Measurements from ENCODE around the gene PDGFB.

PDGFB gene

GRCh38 chr22:39227542-39228272, 17.1 kb downstream of the PDGFB start:
- no peak for TF ChIP-seq CTCF (IDR thresholded peaks at IDR 0.05; ENCODE audit: low read depth, low read length, missing control alignments)

GRCh38 chr22:39226353-39226752, 18.4 kb downstream of the PDGFB start:
- H3K36me3 ChIP-seq (replicated peaks) = no peaks in the 10 kb centered on the region
- H3K27me3 ChIP-seq (replicated peaks) = no peaks in the 10 kb centered on the region
- TF ChIP-seq CTCF (IDR thresholded peaks at IDR 0.05; ENCODE audit: low read depth, low read length, missing control alignments) = no peak

More at GRCh38 chr22:39227542-39228272, 17.1 kb downstream of the PDGFB start:
- Histone ChIP-seq H3K4me3 (ENCODE audit: low read depth, low read length) (no peak overlapping the region), H3K27ac (no peak overlapping the region), H3K36me3 (replicated peaks) (no peaks in the 10 kb centered on the region), H3K27me3 (replicated peaks) (no peaks in the 10 kb centered on the region)
- DNase-seq = no peak
- in situ Hi-C loops (cut with HindIII; ENCODE audit: low pct_ligation_motif_present, low sequenced_read_pairs) = no loop called here

GRCh38 chr22:39225591-39225990, 19.2 kb downstream of the PDGFB start:
- no peaks in the 10 kb centered on the region for H3K27me3 ChIP-seq (replicated peaks)
- in situ Hi-C loops (cut with HindIII; ENCODE audit: low pct_ligation_motif_present, low sequenced_read_pairs) = no loop called here

More at GRCh38 chr22:39226353-39226752, 18.4 kb downstream of the PDGFB start:
- H3K4me3 ChIP-seq (ENCODE audit: low read depth, low read length) = no peak overlapping the region
- in situ Hi-C loops (cut with HindIII; ENCODE audit: low pct_ligation_motif_present, low sequenced_read_pairs) = no loop called here
- no peak for DNase-seq
- no peak overlapping the region for H3K27ac ChIP-seq

GRCh38 chr22:39224550-39224949, 20.2 kb downstream of the PDGFB start:
- in situ Hi-C loops (cut with HindIII; ENCODE audit: low pct_ligation_motif_present, low sequenced_read_pairs) = no loop called here
- no peak for TF ChIP-seq CTCF (IDR thresholded peaks at IDR 0.05; ENCODE audit: low read depth, low read length, missing control alignments)
- H3K4me3 ChIP-seq (ENCODE audit: low read depth, low read length) = no peak overlapping the region

More at GRCh38 chr22:39225591-39225990, 19.2 kb downstream of the PDGFB start:
- no peak for DNase-seq
- TF ChIP-seq CTCF (IDR thresholded peaks at IDR 0.05; ENCODE audit: low read depth, low read length, missing control alignments) = no peak
- H3K4me3 ChIP-seq (ENCODE audit: low read depth, low read length) = no peak overlapping the region
- no peak overlapping the region for H3K27ac ChIP-seq
- H3K36me3 ChIP-seq (replicated peaks) = no peaks in the 10 kb centered on the region

GRCh38 chr22:39223091-39223710, 21.6 kb downstream of the PDGFB start:
- no peak for DNase-seq
- in situ Hi-C loops (cut with HindIII; ENCODE audit: low pct_ligation_motif_present, low sequenced_read_pairs) = no loop called here

More at GRCh38 chr22:39224550-39224949, 20.2 kb downstream of the PDGFB start:
- H3K27ac ChIP-seq = no peak overlapping the region
- no peaks in the 10 kb centered on the region for H3K27me3 ChIP-seq (replicated peaks)
- no peak for DNase-seq
- no peaks in the 10 kb centered on the region for H3K36me3 ChIP-seq (replicated peaks)

More at GRCh38 chr22:39223091-39223710, 21.6 kb downstream of the PDGFB start:
- Histone ChIP-seq H3K36me3 (replicated peaks) (no peaks in the 10 kb centered on the region), H3K27ac (no peak overlapping the region), H3K27me3 (replicated peaks) (no peaks in the 10 kb centered on the region), H3K4me3 (ENCODE audit: low read depth, low read length) (no peak overlapping the region)
- TF ChIP-seq CTCF (IDR thresholded peaks at IDR 0.05; ENCODE audit: low read depth, low read length, missing control alignments) = no peak

Data from brain microvascular endothelial cell (primary cell).